ENCODE results near the gene KCNJ16. TPM values are rescaled to one million over a fixed set of nuclear protein-coding genes. Genes with fewer than 3 reads are reported as not detected.

The KCNJ16 gene
- polyA plus RNA-seq, 1 experiment: not detected

GRCh38 chr17:70076831-70077230 lies 1.8 kb downstream of the KCNJ16 start:
- CTCF ChIA-PET: no interaction called here
- DNase-seq (ENCODE audit: low read depth, low spot score): no peak
- Histone ChIP-seq H3K27ac (ENCODE audit: low read depth, low read length) (no peak overlapping the region), H3K9me3 (ENCODE audit: control insufficient read depth, insufficient read depth, low read length) (no peaks in the 10 kb centered on the region), H3K27me3 (ENCODE audit: control insufficient read depth, insufficient read depth, low read length) (no peaks in the 10 kb centered on the region), H3K4me3 (ENCODE audit: low read depth, low read length) (no peak overlapping the region)
- POLR2A ChIA-PET: interaction anchor here (0.6 kb wide), 1 partner anchor 63 kb away, joined by 3 read pairs; no protein-coding TSS in a partner anchor
- no peak for TF ChIP-seq CTCF (IDR thresholded peaks at IDR 0.05; ENCODE audit: low read depth, low read length)

GRCh38 chr17:70078549-70078948 lies 3.5 kb downstream of the KCNJ16 start:
- no peak for TF ChIP-seq CTCF (IDR thresholded peaks at IDR 0.05; ENCODE audit: low read depth, low read length)
- no peaks in the 10 kb centered on the region for H3K27me3 ChIP-seq (ENCODE audit: control insufficient read depth, insufficient read depth, low read length)
- no peaks in the 10 kb centered on the region for H3K9me3 ChIP-seq (ENCODE audit: control insufficient read depth, insufficient read depth, low read length)
- no peak for DNase-seq (ENCODE audit: low read depth, low spot score)
- POLR2A ChIA-PET: no interaction called here
- H3K27ac ChIP-seq (ENCODE audit: low read depth, low read length): no peak overlapping the region
- CTCF ChIA-PET: no interaction called here
- H3K4me3 ChIP-seq (ENCODE audit: low read depth, low read length): no peak overlapping the region

GRCh38 chr17:70078994-70079531 lies 4.0 kb downstream of the KCNJ16 start:
- H3K27ac ChIP-seq (ENCODE audit: low read depth, low read length): no peak overlapping the region
- no peak for DNase-seq (ENCODE audit: low read depth, low spot score)
- TF ChIP-seq CTCF (IDR thresholded peaks at IDR 0.05; ENCODE audit: low read depth, low read length): no peak
- CTCF ChIA-PET: no interaction called here
- POLR2A ChIA-PET: no interaction called here
- H3K4me3 ChIP-seq (ENCODE audit: low read depth, low read length): no peak overlapping the region
- no peaks in the 10 kb centered on the region for H3K27me3 ChIP-seq (ENCODE audit: control insufficient read depth, insufficient read depth, low read length)
- no peaks in the 10 kb centered on the region for H3K9me3 ChIP-seq (ENCODE audit: control insufficient read depth, insufficient read depth, low read length)

- Histone ChIP-seq H3K4me3 (ENCODE audit: low read depth, low read length) (no peak overlapping the region), H3K9me3 (ENCODE audit: control insufficient read depth, insufficient read depth, low read length) (no peaks in the 10 kb centered on the region), H3K27ac (ENCODE audit: low read depth, low read length) (no peak overlapping the region), H3K27me3 (ENCODE audit: control insufficient read depth, insufficient read depth, low read length) (no peaks in the 10 kb centered on the region)
- POLR2A ChIA-PET: no interaction called here
- no peak for TF ChIP-seq CTCF (IDR thresholded peaks at IDR 0.05; ENCODE audit: low read depth, low read length)
- DNase-seq (ENCODE audit: low read depth, low spot score): no peak
- CTCF ChIA-PET: interaction anchor here (0.6 to 0.9 kb wide), 2 partner anchors 45 to 1588 kb away, joined by 4 to 5 read pairs; no protein-coding TSS in a partner anchor
Measured at GRCh38 chr17:70080541-70081347, 5.7 kb downstream of the KCNJ16 start.

- DNase-seq (ENCODE audit: low read depth, low spot score): no peak
- Histone ChIP-seq H3K27ac (ENCODE audit: low read depth, low read length) (no peak overlapping the region), H3K9me3 (ENCODE audit: control insufficient read depth, insufficient read depth, low read length) (no peaks in the 10 kb centered on the region), H3K4me3 (ENCODE audit: low read depth, low read length) (no peak overlapping the region), H3K27me3 (ENCODE audit: control insufficient read depth, insufficient read depth, low read length) (no peaks in the 10 kb centered on the region)
- POLR2A ChIA-PET: no interaction called here
- CTCF ChIA-PET: interaction anchor here (0.9 kb wide), 1 partner anchor 44 kb away, joined by 4 read pairs; no protein-coding TSS in a partner anchor
- TF ChIP-seq CTCF (IDR thresholded peaks at IDR 0.05; ENCODE audit: low read depth, low read length): no peak
Measured at GRCh38 chr17:70081885-70082284, 6.9 kb downstream of the KCNJ16 start.
